Left lung (tissue), 10 donors: ENCODE data around the gene AQP5. TPM values are rescaled to one million over a fixed set of nuclear protein-coding genes. Genes with fewer than 3 reads are reported as not detected.

Experiments used
- ATAC-seq: fragments of 200-7000 bp; cut with Tn5 transposase; one replicate; pipeline ENCODE4 v1.9.1; 2020; ENCODE audit warnings: moderate library complexity
- DNase-seq, 4 donors: peaks; one replicate each; pipeline ENCODE4 v3.0.0-alpha.2; 2013 to 2020
- H3K27ac ChIP-seq, 2 donors: fragments of 200-600 bp; sonication (generic) in 1 of 2; one replicate each; pipeline versions ENCODE4 v1.5.0 to v1.8.0; 2020 to 2021
- H3K27me3 ChIP-seq, 2 donors: fragments of 200-600 bp; sonication (generic) in 1 of 2; one replicate each; pipeline versions ENCODE4 v1.5.0 to v1.8.0; 2020 to 2021
- H3K36me3 ChIP-seq, 2 donors: fragments of 200-600 bp; sonication (generic) in 1 of 2; one replicate each; pipeline versions ENCODE4 v1.5.0 to v1.8.0; 2020 to 2021
- H3K4me1 ChIP-seq, 2 donors: fragments of 200-600 bp; one replicate each; pipeline ENCODE4 v1.8.0; 2021
- H3K4me3 ChIP-seq, 2 donors: fragments of 200-600 bp; sonication (generic) in 1 of 2; one replicate each; pipeline versions ENCODE4 v1.5.0 to v1.8.0; 2020 to 2021; ENCODE audit warnings: mild to moderate bottlenecking in 1 of 2
- H3K9me3 ChIP-seq, 2 donors: fragments of 200-600 bp; sonication (generic) in 1 of 2; one replicate each; pipeline versions ENCODE4 v1.5.0 to v1.8.0; 2020 to 2021
- CTCF ChIP-seq, 2 donors: fragments of 200-600 bp; sonication (generic) in 1 of 2; IDR thresholded peaks; one replicate each; pipeline versions ENCODE4 v1.5.0 to v1.8.0; 2021; ENCODE audit warnings: antibody characterized with exemption in 2 of 2
- intact Hi-C, 2 donors: fragments of 100-400 bp; cut with DNase I; formaldehyde crosslinking; loops; one replicate each; pipeline versions ENCODE4 v1.11.2 to v1.14.2; 2022
- polyA plus RNA-seq, 6 donors: library from polyadenylated mRNA; unstranded; fragments of 120-200 nt; gene quantifications; one replicate each; pipeline ENCODE4 v1.2.1, GENCODE V29; 2013; ENCODE audit not compliant: insufficient read length in 6 of 6
- total RNA-seq, 2 donors: library from RNA; stranded (reverse); fragmentation: NEBNext Ultra II Directional; extraction: Animal tissue kit (Norgen Biotek cat#: 25700); gene quantifications; one replicate each; pipeline ENCODE4 v1.2.1, GENCODE V29; 2021
- donor health status: DM: no; HTN: yes; CAD: no.
- donor health status: DM: no; HTN: no; CAD: no.

Gene AQP5
- total and polyA plus RNA-seq, 8 donors, result 3.8 to 10.0 (median 7.1) TPM

DNA sequence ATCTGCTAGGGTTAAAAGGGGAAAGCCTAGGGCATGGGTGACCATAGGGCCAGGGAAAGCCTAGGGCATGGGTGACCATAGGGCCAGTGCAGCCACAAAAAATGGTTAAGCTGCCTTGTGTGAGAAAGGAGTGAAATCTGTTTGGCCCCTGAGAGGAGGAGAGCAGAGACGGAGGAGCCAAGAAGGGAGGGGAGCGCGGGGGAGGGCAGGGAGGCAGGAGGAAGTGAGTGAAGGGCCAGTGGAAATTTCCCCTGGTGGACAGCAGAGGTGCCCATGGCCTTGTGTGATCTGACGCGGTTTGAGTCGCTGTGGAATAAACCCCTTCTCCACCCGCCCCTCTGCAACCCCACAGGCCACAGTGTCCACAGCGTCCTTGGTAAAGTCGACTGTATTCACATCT is 10.5 kb downstream of the AQP5 start:
- no peak overlapping the region for H3K27ac ChIP-seq
- H3K4me3 ChIP-seq, result no peak overlapping the region
- ATAC-seq (no peak), DNase-seq (no peak)
- intact Hi-C loops, result loop anchor here in 1 of 2 donors (5.0 kb wide), 1 partner anchor 90 kb away; no protein-coding TSS in a partner anchor
- H3K36me3 ChIP-seq, result no peaks in the 10 kb centered on the region
- peaks cover 5 to 15% of the 10 kb centered on the region in 2 donors for H3K4me1 ChIP-seq
- peaks cover 0 to 49% of the 10 kb centered on the region in 2 donors for H3K27me3 ChIP-seq
- no peaks in the 10 kb centered on the region for H3K9me3 ChIP-seq
- no peak for TF ChIP-seq CTCF (IDR thresholded peaks at IDR 0.05)

DNA sequence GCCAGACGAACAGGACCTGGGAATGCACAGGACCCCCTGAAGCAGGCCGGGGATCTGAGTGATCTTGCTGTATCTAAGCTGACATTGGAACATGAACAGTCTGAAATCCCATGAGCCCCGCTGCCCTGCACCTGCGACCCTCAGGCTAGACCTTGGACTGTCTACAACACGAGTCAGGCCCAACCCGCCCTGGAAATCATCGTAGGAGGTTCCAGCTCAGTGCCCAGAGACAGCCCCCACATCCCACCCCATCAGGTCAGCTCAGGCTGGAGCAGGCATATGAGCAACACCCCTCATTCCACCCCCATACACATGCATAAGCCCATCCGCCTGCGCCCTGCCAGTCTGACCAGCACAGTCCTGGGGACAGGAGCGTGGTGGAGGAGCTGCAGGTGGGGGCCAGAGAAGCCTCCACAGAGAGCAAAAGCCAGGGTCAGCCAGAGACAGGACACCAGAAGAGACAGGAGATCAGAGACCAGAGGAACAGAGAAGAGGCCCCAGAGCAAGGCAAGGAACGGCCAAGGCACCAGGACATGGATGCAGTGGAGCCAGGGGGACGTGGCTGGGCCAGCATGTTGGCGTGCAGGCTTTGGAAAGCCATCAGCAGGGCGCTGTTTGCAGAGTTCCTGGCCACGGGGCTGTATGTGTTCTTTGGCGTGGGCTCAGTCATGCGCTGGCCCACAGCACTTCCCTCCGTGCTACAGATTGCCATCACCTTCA is 11.1 kb downstream of the AQP5 start, which contains the start of gene AQP6:
TSS of gene AQP6 (plus strand) at position 307 of the 720 bp plus-strand sequence. CDS start at position 534, 227 bp downstream.
- no peak within 1 kb of the TSS for H3K4me3 ChIP-seq
- peaks cover 5 to 9% of the 10 kb centered on the region in 2 donors for H3K4me1 ChIP-seq
- ATAC-seq, result no peak
- no peak for TF ChIP-seq CTCF (IDR thresholded peaks at IDR 0.05)
- intact Hi-C loops, result loop anchor here in 1 of 2 donors (5.0 kb wide), 1 partner anchor 90 kb away; no protein-coding TSS in a partner anchor
- peaks cover 0 to 43% of the 10 kb centered on the region in 2 donors for H3K27me3 ChIP-seq
- no peaks in the 10 kb centered on the region for H3K36me3 ChIP-seq
- H3K27ac ChIP-seq, result no peak within 1 kb of the TSS
- no peak for DNase-seq
- no peaks in the 10 kb centered on the region for H3K9me3 ChIP-seq

GRCh38 chr12:49973361-49973830 is 11.7 kb downstream of the AQP5 start:
- Histone ChIP-seq H3K4me1 (peaks cover 5 to 6% of the 10 kb centered on the region in 2 donors), H3K27me3 (peaks cover 0 to 37% of the 10 kb centered on the region in 2 donors), H3K36me3 (no peaks in the 10 kb centered on the region), H3K27ac (no peak overlapping the region), H3K4me3 (no peak overlapping the region), H3K9me3 (no peaks in the 10 kb centered on the region)
- DNase-seq (no peak), ATAC-seq (no peak)
- no peak for TF ChIP-seq CTCF (IDR thresholded peaks at IDR 0.05)
- intact Hi-C loops, result loop anchor here in 1 of 2 donors (5.0 kb wide), 1 partner anchor 89 kb away; no protein-coding TSS in a partner anchor

DNA sequence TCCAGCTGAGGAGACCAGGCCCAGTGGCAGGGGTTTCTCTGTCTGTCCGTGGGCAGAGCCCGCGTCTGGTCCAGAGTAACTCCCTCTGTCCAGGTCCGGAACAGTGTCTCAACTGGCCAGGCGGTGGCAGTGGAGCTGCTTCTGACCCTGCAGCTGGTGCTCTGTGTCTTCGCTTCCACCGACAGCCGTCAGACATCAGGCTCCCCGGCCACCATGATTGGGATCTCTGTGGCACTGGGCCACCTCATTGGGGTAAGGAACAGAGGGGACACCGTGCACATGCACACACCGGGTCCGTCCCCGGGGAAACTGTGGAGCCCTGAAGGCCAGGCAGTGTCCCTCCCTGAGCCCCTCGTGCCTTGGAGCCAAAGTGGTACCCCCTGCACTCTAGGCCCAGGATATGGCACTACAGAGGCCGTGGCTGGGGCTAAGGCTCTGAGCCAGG is 12.6 kb downstream of the AQP5 start:
- peaks cover 5 to 6% of the 10 kb centered on the region in 2 donors for H3K4me1 ChIP-seq
- no peaks in the 10 kb centered on the region for H3K36me3 ChIP-seq
- intact Hi-C loops, result loop anchor here in 1 of 2 donors (5.0 kb wide), 1 partner anchor 88 kb away; no protein-coding TSS in a partner anchor
- peak; percentile 48 to 54 for TF ChIP-seq CTCF (IDR thresholded peaks at IDR 0.05)
- no peak overlapping the region for H3K4me3 ChIP-seq
- peak; percentile 95 for ATAC-seq
- H3K27ac ChIP-seq, result no peak overlapping the region
- H3K27me3 ChIP-seq, result peaks cover 0 to 28% of the 10 kb centered on the region in 2 donors
- DNase-seq, result peak in 2 of 4 donors; percentile 75 to 80
- no peaks in the 10 kb centered on the region for H3K9me3 ChIP-seq

DNA sequence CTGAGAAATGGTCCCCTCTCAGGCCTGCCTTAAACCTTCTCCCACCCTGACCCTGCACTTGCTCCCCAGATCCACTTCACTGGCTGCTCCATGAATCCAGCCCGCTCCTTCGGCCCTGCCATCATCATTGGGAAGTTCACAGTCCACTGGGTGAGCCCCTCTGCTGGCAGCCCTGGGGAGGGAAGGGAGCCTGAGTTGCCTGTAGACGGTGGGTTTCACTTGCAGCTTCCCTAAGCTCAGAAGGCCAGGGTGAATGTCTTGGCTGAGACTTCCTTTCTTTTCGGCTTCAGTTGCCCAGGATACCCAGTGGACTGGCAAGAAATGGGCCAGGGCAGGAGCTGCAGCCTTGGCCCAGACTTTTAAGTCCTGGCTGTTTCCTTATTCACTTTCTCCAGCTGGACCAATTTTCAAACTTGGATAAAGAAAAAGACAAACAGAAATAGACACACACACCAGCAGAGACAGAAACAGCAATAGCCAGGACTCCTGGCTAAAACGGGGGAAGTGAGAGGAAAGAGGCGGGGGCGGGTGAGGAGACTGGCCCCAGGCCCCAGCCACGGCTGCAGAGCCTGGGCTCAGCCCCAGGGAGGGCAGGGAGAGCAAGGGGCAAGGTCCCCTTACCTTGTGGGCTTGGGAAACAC is 13.1 kb downstream of the AQP5 start:
- no peak overlapping the region for H3K27ac ChIP-seq
- DNase-seq (no peak), ATAC-seq (peak; percentile 7)
- TF ChIP-seq CTCF (IDR thresholded peaks at IDR 0.05), result no peak
- no peak overlapping the region for H3K4me3 ChIP-seq
- no peaks in the 10 kb centered on the region for H3K9me3 ChIP-seq
- H3K27me3 ChIP-seq, result peaks cover 0 to 23% of the 10 kb centered on the region in 2 donors
- intact Hi-C loops, result loop anchor here in 1 of 2 donors (5.0 kb wide), 1 partner anchor 88 kb away; no protein-coding TSS in a partner anchor
- H3K36me3 ChIP-seq, result no peaks in the 10 kb centered on the region
- peaks cover 5 to 6% of the 10 kb centered on the region in 2 donors for H3K4me1 ChIP-seq
